GM19193 (cell line): ENCODE data around the gene F2.

Source experiments
- POLR2A ChIP-seq: IDR thresholded peaks from 4 replicates; pipeline ENCODE4 v1.6.1; 2011; ENCODE audit not compliant: insufficient read depth, insufficient read length; ENCODE audit errors: extremely low read depth

F2 gene

DNA sequence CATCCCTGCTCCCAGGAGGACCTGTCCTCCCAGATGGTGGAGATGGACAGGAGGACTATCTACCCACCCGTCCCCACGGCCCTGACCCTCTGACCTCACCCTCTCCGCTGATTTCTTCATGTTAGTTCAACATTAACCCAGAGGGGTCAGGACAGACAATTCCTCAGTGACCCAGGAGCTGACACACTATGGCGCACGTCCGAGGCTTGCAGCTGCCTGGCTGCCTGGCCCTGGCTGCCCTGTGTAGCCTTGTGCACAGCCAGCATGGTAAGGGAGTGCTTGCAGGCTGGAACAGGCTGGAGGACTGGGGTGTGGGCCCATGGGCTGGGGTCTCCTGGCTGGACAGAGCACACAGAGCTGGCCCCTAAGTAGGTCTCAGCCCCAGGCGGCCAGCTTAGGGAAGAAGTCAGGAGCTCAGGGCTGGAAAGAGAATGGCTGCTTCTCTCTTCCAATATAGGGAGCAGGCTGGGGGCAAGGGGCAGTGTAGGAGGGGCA is at the start of gene F2:
Gene F2 (plus strand): TSS at position 166 of the 495 bp plus-strand sequence. CDS start 23 bp downstream, at position 189.
- TF ChIP-seq POLR2A: no peak

DNA sequence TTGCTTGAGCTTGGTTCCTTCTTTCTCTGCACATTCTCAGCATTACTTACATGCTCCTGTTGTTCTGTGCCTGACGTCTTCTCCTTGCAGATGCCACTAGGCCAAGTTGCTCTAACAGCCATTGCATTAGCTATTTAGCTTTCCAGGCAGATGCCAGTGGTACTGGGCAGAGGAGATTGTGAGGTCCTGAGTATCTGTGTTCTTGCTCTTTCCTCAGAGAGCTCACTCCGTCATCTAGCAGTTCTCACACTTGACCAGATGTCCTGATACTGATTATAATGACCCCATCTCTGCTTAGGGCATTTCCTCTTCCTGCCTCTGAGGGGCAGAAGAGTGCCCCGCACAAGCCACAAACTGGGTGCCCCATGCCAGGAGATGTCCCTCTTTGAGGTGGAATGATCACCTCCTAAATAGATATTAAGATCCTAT is 49.3 kb upstream of the F2 start:
- TF ChIP-seq POLR2A: no peak

DNA sequence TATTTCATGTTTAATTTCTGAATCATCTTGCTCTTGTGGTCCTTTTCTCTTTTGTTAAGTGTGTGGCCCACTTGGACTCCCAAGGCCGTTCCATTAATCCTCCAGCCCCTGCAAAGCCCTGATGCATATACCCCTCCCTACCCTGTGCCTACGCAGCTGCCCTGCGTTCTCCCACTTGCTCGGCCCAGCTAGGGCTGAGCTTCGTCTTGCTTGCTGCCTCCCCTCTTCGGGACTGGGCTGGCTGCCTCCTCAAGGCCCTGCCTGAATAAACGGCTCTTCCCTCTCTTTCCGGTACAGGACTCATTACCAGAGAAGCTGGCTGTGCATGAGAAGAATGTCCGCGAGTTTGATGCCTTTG is 47.1 kb upstream of the F2 start:
- no peak for TF ChIP-seq POLR2A

DNA sequence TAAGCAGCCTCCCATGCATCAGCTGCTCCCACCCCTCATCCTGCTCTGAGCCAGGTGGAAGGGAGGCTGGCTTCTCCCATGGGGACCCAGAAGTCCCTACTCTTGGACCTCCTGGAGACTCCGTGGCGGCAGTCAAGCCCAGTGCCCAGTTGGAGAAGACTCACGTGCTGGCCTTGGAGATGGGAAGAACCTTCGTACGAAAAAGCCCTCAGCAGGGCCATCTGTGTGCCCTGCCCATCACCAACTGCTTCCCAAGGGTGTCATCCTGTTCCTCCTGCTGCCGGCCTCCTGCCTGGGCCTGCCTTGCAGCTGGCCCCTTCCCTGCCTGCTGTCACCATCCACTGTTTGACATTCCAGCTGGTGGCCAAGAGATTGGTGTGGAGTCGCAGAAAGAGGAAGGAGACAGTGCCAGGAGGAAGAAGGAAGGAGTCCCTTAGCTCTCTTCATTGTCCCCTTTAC is 46.6 kb upstream of the F2 start:
- no peak for TF ChIP-seq POLR2A

DNA sequence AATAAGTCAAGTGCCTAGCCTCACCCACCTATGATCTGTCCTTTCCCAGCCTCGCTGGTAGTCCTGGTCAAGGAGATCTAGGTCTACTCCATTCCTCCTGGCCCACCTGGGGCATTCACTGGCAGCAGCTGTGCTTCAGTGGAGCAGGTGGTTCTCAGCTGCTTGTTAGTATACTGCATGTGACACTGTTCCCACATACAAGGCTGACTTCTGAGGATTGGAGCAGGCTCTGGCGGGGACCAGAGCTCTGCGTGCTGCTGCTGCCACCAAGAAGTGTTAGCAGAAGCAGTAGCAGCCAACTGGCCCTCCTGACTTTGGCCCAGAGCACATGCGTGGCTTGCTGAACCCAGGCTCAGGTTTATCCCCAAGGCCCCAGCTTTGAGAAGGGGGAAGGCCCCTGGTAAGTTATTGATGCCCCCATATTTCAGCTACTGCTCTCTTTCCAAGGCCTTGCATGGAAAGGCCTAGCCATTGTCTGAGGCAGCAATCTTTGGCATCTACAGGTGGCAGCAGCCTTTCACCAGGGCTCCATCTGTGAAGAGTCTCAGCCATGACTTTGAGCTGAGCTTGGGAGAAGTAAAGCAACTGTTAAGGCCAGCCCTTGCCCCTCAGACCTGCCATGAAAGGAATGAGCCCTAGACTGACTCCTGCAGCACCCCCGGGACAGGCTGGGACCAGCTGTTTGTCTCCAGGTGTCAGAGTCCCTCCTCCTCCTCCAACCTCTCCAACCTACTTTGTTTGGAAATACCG is 45.1 kb upstream of the F2 start:
- TF ChIP-seq POLR2A: no peak

DNA sequence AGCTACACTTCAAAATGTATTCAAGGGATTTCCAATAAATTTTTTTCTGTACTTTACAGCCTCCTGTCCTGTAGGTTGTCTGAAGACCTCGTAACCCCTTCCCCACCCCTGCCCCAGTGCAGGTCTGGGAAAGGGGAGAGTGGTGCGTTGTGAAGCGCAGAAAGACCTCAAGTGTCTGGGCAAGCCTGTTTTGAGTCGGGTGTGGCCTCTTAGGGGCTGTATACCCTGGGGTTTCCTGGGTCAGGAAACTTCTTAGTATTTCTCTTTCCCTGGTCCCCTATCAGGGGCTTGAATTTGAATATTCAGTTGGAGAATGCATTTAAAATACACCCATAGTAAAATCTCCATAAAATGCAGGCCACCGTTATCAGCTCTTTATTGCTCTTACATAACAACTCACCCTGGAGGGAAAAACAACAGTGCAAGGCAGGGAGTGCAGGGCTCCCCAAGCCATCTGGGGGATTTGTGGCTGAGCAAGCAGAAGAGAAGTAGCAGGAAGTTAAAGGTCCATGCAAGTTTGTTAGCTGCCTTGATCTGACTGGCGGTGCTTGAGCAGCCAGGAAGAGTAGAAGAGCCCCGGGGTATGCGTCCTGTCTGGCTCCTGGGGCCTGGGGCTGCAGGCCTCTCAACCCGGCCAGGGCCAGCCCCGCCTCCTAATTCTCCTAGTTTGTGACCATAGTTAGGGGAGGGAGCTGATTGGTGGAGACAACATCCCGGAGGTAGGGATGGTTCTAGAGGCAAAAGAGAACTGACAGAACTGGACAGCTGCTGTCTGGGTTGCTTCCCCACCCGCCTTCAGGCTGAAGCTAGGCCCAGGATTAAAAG is 44.3 kb upstream of the F2 start:
- no peak for TF ChIP-seq POLR2A

DNA sequence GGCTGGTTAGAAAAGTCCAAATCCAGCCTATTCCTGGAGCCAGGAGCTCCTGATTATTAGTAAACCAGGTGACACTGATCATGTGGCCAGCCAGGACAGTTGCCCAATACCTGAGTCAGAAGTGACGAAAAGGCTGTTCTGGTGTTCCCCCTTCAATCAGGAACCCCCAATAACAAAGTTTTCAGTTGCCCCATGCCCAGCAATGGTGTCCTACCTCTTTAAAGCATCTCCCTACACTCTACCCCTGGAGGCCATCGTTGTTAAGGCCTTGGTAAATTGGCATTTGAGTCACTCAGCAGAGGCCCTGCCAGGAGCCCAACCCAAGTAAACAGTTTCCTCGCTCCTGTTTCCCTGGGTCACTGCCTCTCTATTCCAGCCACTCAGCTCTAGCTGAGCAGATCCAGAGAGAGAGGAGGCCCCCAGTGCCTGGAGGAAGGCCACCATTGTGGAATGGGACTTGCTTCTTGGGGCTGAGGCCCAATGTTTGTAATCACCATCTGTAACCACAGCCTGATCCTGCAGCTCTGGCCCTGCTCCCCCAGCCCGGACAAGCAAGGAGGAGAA is 43.6 kb upstream of the F2 start:
- no peak for TF ChIP-seq POLR2A

DNA sequence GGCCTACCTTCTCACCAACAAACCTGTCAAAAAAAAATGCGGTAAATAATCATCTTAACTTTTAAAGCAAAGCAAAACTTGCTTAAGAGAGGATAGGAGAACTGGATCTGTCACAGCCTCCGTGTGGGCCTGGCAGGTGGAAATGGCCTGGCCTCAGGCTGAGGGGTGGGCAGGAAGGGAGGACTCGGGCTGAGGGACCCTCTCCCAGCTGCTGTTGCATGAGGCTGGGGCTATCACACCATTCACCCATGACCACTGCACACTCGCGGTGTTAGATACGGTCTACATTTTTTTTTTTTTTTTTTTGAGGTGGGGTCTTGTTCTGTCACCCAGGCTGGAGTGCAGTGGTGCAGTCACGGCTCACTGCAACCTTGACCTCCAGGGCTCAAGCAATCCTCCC is 43.1 kb upstream of the F2 start:
- no peak for TF ChIP-seq POLR2A

GRCh38 chr11:46676436-46677158 is 42.4 kb upstream of the F2 start:
- TF ChIP-seq POLR2A: no peak

- TF ChIP-seq POLR2A: no peak
Observed at GRCh38 chr11:46677169-46677568, 41.8 kb upstream of the F2 start.

GRCh38 chr11:46677991-46678740 is 40.8 kb upstream of the F2 start:
- TF ChIP-seq POLR2A: no peak

DNA sequence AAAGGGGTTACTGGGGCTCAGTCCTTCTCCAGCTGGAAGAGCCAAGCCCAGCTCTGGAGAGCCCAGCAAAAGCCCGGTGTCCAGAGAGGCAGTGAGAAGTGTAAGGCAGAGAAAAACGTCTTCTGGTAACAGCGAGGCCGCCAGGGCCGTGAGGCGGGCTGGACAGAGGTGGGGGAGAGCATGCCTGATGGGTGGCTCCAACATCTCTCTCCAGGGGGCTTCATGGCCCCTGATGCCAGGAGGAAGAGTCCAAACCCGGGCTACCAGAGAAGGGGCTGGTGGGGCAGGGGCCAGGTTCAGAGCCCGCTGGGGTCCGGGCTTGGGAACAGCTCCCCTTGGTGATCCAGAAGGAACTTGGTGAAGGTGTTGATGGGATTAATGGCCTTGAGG is 40.3 kb upstream of the F2 start:
- no peak for TF ChIP-seq POLR2A

DNA sequence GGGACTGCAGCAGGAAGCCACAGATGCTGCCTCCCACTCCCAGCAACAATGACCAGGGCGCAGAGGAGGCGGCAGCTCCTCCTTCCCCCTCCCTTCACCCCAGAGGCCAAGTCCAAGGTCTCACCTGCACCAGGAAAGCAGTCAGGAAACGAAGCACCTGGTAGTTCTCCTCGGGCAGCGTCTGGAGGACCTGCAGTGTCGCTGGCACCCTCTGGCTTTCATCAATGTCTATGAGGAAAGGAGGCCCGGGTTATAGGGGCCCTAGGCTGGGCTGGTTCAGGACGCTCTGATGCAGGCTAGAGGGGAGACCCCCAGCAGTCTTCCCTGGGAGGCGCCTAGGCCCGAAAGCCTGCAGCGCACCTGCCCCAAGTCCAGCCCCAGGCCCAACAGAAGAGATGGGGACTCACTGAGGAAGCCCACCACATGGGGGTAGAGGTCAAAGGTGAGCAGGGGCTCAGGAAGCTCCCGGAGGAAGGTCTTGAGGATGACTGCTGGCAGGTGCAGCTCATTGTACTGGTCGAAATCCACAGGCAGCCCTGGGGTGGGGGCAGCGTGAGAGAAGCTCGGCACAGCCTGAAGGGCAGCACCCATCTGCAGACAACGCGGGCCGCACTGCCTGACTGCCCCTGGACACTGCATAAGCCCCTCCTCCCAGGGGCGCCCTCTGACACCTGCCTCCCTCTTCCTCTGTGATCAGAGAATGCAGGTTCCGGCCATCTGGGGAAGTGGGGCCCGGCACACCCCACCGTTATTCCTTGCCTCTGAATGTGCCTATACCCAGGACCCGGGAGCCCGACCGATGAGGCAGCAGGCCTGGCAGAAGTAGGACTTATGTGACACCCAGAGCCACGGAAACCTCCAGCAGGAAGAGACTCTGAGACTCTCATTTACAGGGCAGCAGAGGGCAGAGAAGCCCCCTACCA is 39.5 kb upstream of the F2 start:
- TF ChIP-seq POLR2A: no peak

- TF ChIP-seq POLR2A: no peak
Observed at GRCh38 chr11:46680164-46680760, 38.8 kb upstream of the F2 start.

DNA sequence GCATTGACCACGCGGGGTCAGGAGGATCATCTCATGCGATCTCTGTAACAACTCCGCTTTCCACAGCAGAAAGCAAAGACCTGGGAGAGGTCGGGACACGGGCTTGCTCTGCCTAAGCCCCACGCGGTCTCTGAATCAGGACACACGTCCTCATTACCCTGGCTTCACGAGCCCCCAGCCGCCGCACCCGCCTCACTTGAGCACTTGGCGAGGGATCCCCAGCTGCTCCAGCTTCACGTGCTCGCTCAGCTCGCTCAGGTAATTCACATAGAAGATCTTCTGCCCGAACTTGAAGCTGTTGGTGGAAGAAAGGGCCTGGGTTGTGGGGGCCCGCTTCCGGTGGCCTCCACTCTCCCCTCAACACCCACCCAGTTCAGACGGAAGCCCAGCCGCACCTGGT is 38.2 kb upstream of the F2 start:
- TF ChIP-seq POLR2A: no peak
